Tibial nerve (tissue), 4 donors: ENCODE results near the gene DHX57. TPM values are rescaled to one million over a fixed set of nuclear protein-coding genes. Genes with fewer than 3 reads are reported as not detected.

ENCODE experiments used
- DNase-seq, 2 donors: peaks; one replicate each; pipeline ENCODE4 v3.0.0-alpha.2; 2019; ENCODE audit warnings: low spot score in 2 of 2
- H3K27ac ChIP-seq, 4 donors: fragments of 200-600 bp; sonication (generic) in 3 of 4; one replicate each; pipeline ENCODE4 v1.5.1; 2017 to 2019; ENCODE audit warnings: mild to moderate bottlenecking in 1 of 4
- H3K27me3 ChIP-seq, 2 donors: fragments of 200-600 bp; sonication (generic) in 1 of 2; one replicate each; pipeline versions ENCODE4 v1.5.1 to v1.6.0; 2017 to 2019
- H3K36me3 ChIP-seq, 3 donors: fragments of 200-600 bp; sonication (generic); one replicate each; pipeline ENCODE4 v1.5.1; 2018 to 2019
- H3K4me1 ChIP-seq, 4 donors: fragments of 200-600 bp; sonication (generic) in 3 of 4; one replicate each; pipeline ENCODE4 v1.5.1; 2017 to 2019
- H3K4me3 ChIP-seq, 4 donors: fragments of 200-600 bp; sonication (generic) in 3 of 4; one replicate each; pipeline ENCODE4 v1.5.1; 2017 to 2019; ENCODE audit warnings: mild to moderate bottlenecking in 1 of 4, moderate library complexity in 1 of 4
- H3K9me3 ChIP-seq, 4 donors: fragments of 200-600 bp; sonication (generic) in 3 of 4; one replicate each; pipeline ENCODE4 v1.5.1; 2017 to 2019
- EP300 ChIP-seq, 2 donors: sonication (generic); formaldehyde crosslinking; IDR thresholded peaks; one replicate each; pipeline ENCODE4 v1.6.1; 2017; ENCODE audit warnings: antibody characterized with exemption in 2 of 2, mild to moderate bottlenecking in 1 of 2
- POLR2A ChIP-seq, 2 donors: fragments of 450-650 bp; IDR thresholded peaks; one replicate each; pipeline ENCODE4 v1.6.1; 2017; ENCODE audit warnings: antibody characterized with exemption in 2 of 2, mild to moderate bottlenecking in 2 of 2, moderate library complexity in 2 of 2
- WGBS, 2 donors: methylation state at CpG; one replicate each; pipeline ENCODE4 v1.1.5; 2018; 5-methylcytosine and 5-hydroxymethylcytosine counted together
- total RNA-seq, 4 donors: library from RNA; depleted of rRNA; stranded (reverse); fragments of >200 nt; gene quantifications; one replicate each; pipeline ENCODE4 v1.1.0, GENCODE V29; 2016
- TF ChIP-seq, protein P1 (sequence below), 5 experiments: fragments of 200-600 bp in 3 of 5; fragments of 450-650 bp in 2 of 5; sonication (generic) in 3 of 5; IDR thresholded peaks; one replicate each; pipeline ENCODE4 v1.5.1; 2016 to 2019; ENCODE audit warnings: antibody characterized with exemption in 5 of 5, mild to moderate bottlenecking in 3 of 5, moderate library complexity in 2 of 5

DHX57 gene
- total RNA-seq, 4 donors from 2014 or later = 11.1 to 22.0 (median 13.4) TPM

DNA sequence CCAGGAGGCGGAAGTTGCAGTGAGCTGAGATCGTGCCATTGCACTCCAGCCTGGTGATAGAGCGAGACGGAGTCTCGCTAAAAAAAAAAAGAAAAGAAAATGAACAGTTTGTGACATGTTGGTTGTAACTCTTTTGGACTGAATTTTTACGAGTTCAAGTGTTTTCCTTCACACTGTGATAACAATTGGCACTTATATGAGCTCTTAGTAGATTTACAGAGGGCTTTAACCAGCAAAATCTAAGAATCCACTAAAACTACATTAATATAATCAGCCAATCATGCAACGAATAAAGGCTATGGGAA lies 99.9 kb downstream of the DHX57 start:
- Histone ChIP-seq H3K9me3 (no peaks in the 10 kb centered on the region), H3K4me3 (no peak overlapping the region), H3K27me3 (no peaks in the 10 kb centered on the region), H3K4me1 (peaks cover 0 to 13% (median 7%) of the 10 kb centered on the region in 4 donors), H3K27ac (no peak overlapping the region), H3K36me3 (peaks cover 0 to 12% (median 0%) of the 10 kb centered on the region in 3 donors)
- TF ChIP-seq, protein P1, sequence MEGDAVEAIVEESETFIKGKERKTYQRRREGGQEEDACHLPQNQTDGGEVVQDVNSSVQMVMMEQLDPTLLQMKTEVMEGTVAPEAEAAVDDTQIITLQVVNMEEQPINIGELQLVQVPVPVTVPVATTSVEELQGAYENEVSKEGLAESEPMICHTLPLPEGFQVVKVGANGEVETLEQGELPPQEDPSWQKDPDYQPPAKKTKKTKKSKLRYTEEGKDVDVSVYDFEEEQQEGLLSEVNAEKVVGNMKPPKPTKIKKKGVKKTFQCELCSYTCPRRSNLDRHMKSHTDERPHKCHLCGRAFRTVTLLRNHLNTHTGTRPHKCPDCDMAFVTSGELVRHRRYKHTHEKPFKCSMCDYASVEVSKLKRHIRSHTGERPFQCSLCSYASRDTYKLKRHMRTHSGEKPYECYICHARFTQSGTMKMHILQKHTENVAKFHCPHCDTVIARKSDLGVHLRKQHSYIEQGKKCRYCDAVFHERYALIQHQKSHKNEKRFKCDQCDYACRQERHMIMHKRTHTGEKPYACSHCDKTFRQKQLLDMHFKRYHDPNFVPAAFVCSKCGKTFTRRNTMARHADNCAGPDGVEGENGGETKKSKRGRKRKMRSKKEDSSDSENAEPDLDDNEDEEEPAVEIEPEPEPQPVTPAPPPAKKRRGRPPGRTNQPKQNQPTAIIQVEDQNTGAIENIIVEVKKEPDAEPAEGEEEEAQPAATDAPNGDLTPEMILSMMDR (IDR thresholded peaks at IDR 0.05) = no peak
- TF ChIP-seq EP300 (IDR thresholded peaks at IDR 0.05) (no peak), POLR2A (IDR thresholded peaks at IDR 0.05) (no peak)
- DNase-seq = no peak
- 56 to 62% methylated on average over 7 of the region's 7 CpGs for WGBS, 2 donors

DNA sequence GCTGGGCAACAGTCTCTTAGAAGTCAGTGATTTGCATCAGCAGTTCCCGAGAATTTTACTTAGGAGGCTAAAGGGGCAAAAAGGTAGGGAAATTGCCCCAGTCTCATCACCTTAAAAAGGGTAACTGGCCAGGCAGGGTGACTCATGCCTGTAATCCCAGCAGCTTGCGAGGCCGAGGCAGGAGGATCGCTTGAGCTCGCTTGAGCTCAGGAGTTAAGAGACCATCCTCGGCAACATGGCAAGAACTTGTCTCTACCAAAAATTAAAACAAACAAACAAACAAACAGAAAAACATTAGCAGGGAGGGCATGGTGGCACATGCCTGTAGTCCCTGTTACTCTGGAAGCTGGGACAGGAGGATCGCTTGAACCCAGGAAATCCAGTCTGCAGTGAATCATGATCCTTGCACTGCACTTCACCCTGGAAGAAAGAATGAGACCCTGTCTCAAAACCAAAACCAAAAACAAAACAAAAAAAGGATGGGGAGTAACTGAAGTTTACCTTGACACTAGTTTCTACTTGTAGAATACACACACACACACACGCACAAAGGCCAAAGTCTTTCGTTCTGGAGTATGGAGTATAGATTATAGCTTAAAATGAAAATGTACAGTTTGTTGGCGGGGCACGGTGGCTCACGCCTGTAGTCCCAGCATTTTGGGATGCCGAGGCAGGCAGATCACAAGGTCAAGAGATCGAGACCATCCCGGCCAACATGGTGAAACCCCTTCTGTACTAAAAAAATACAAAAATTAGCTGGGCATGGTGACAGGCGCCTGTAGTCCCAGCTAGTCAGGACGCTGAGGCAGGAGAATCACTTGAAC lies 100.4 kb downstream of the DHX57 start:
- TF ChIP-seq, protein P1 (IDR thresholded peaks at IDR 0.05) = no peak
- TF ChIP-seq EP300 (IDR thresholded peaks at IDR 0.05) (no peak), POLR2A (IDR thresholded peaks at IDR 0.05) (no peak)
- Histone ChIP-seq H3K9me3 (no peaks in the 10 kb centered on the region), H3K27me3 (no peaks in the 10 kb centered on the region), H3K4me1 (peaks cover 0 to 13% (median 7%) of the 10 kb centered on the region in 4 donors), H3K27ac (no peak overlapping the region), H3K4me3 (no peak overlapping the region), H3K36me3 (peaks cover 0 to 7% (median 0%) of the 10 kb centered on the region in 3 donors)
- no peak for DNase-seq
- WGBS, 2 donors = 85 to 86% methylated on average over 17 of the region's 17 CpGs

DNA sequence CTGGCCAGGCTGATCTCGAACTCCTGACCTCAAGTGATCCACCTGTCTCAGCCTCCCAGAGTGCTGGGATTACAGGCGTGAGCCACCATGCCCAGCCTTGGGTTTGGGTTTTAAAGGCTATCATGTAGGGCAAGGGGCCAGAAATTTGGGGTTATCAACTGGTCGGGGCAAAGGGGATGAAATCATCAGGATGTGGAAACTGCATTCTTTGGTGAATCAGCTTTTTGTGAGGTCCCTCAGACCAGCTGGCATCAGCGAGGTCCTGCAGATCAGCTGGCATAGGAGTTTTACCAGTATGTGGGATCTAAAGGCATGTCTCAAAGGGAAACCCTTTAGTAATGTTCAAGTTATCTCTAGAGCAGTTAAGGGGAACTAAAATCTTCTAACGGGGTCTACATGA lies 104.1 kb downstream of the DHX57 start:
- no peak for DNase-seq
- no peaks in the 10 kb centered on the region for H3K36me3 ChIP-seq
- WGBS, 2 donors = 51 to 59% methylated on average over 5 of the region's 5 CpGs

DNA sequence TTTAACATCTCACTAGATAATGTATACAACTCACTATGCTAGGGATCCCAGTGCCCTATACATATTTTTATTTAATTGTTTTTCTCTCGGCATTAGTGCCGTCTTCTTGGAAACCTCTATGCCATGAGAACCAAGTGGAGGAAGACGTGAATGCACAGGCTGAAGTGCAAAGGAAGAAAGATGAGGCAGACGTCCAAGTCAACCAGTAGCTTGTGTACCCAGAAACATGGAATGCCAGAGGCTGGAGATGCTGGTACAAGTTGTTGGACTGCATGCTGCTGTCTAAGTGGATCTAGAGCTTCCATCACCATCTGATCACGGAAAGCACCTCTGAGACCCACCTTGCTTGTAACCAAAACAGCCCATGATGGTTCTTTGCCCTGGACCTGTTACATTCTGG lies 110.2 kb downstream of the DHX57 start:
- 86 to 88% methylated on average over 5 of the region's 5 CpGs for WGBS, 2 donors
- no peak for TF ChIP-seq EP300 (IDR thresholded peaks at IDR 0.05)
- TF ChIP-seq, protein P1 (IDR thresholded peaks at IDR 0.05) = no peak
- no peak for TF ChIP-seq POLR2A (IDR thresholded peaks at IDR 0.05)
- H3K4me3 ChIP-seq = no peak overlapping the region
- no peak overlapping the region for H3K27ac ChIP-seq
- H3K36me3 ChIP-seq = no peaks in the 10 kb centered on the region
- no peak for DNase-seq
- no peaks in the 10 kb centered on the region for H3K27me3 ChIP-seq
- no peaks in the 10 kb centered on the region for H3K4me1 ChIP-seq
- H3K9me3 ChIP-seq = no peaks in the 10 kb centered on the region

More for the DNA sequence above, 104.1 kb downstream of the DHX57 start:
- no peaks in the 10 kb centered on the region for H3K9me3 ChIP-seq
- H3K27me3 ChIP-seq = no peaks in the 10 kb centered on the region
- H3K4me1 ChIP-seq = peaks cover 0 to 5% (median 0%) of the 10 kb centered on the region in 4 donors
- no peak for TF ChIP-seq POLR2A (IDR thresholded peaks at IDR 0.05)
- TF ChIP-seq, protein P1 (IDR thresholded peaks at IDR 0.05) = no peak
- TF ChIP-seq EP300 (IDR thresholded peaks at IDR 0.05) = no peak
- no peak overlapping the region for H3K4me3 ChIP-seq
- no peak overlapping the region for H3K27ac ChIP-seq

DNA sequence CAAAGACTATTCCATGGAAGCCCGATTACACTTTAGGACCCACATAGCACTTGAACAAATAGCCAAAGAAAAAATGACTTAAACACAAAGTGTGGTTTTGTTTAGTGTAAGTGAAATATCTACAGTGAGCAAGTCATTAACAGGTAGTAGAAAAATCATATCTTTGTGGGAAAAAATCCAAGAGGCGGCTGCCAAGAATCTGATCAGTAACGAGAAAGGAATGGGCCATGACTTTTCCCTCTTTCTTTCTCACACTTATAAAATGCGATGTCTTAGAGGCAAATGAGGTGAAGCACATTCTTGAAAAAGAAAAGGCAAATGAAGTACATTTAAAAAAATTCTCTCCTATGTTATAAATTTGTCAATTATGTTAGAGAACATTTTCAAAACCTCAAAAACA lies 110.6 kb downstream of the DHX57 start:
- Histone ChIP-seq H3K4me3 (no peak overlapping the region), H3K9me3 (no peaks in the 10 kb centered on the region), H3K27me3 (no peaks in the 10 kb centered on the region), H3K36me3 (no peaks in the 10 kb centered on the region), H3K27ac (no peak overlapping the region), H3K4me1 (no peaks in the 10 kb centered on the region)
- TF ChIP-seq POLR2A (IDR thresholded peaks at IDR 0.05) = no peak
- TF ChIP-seq, protein P1 (IDR thresholded peaks at IDR 0.05) = no peak
- TF ChIP-seq EP300 (IDR thresholded peaks at IDR 0.05) = no peak
- no peak for DNase-seq
- WGBS, 2 donors = 58% methylated on average over 4 of the region's 4 CpGs
